ENCODE measurements around the gene USP3. TPM values are rescaled to one million over a fixed set of nuclear protein-coding genes. Genes with fewer than 3 reads are reported as not detected.
A peak's percentile ranks its signal among the peaks of the same experiment; 100 is the strongest.

The USP3 gene
- total and polyA plus RNA-seq, 9 of the 15 experiments (the other 6 are each of a cell fraction or from before 2014, with no cell fraction given), result 17.3 to 54.3 (median 34.8) TPM

DNA sequence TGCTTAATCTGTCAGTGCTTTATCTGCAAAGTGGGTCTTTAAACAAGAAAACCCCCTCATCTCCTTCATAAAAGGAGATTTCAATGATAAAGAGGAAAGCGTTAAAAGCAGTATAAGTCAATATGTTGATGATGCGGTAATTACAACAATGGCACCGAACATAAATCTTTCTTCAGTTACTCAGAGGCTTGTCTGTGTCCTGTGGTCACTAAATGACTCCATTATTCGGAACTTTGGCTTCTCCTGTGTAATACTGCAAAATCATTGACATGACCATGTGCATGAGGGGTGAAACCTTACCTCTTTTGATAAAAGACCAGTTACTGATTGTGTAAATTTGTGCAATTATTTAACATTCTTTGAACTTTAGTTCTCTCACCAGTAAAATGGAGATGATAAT lies 4.8 kb upstream of the USP3 start (continued):
- TF ChIP-seq, protein P1, sequence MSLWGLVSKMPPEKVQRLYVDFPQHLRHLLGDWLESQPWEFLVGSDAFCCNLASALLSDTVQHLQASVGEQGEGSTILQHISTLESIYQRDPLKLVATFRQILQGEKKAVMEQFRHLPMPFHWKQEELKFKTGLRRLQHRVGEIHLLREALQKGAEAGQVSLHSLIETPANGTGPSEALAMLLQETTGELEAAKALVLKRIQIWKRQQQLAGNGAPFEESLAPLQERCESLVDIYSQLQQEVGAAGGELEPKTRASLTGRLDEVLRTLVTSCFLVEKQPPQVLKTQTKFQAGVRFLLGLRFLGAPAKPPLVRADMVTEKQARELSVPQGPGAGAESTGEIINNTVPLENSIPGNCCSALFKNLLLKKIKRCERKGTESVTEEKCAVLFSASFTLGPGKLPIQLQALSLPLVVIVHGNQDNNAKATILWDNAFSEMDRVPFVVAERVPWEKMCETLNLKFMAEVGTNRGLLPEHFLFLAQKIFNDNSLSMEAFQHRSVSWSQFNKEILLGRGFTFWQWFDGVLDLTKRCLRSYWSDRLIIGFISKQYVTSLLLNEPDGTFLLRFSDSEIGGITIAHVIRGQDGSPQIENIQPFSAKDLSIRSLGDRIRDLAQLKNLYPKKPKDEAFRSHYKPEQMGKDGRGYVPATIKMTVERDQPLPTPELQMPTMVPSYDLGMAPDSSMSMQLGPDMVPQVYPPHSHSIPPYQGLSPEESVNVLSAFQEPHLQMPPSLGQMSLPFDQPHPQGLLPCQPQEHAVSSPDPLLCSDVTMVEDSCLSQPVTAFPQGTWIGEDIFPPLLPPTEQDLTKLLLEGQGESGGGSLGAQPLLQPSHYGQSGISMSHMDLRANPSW (CRISPR knock-in tag; IDR thresholded peaks at IDR 0.05), result no peak

DNA sequence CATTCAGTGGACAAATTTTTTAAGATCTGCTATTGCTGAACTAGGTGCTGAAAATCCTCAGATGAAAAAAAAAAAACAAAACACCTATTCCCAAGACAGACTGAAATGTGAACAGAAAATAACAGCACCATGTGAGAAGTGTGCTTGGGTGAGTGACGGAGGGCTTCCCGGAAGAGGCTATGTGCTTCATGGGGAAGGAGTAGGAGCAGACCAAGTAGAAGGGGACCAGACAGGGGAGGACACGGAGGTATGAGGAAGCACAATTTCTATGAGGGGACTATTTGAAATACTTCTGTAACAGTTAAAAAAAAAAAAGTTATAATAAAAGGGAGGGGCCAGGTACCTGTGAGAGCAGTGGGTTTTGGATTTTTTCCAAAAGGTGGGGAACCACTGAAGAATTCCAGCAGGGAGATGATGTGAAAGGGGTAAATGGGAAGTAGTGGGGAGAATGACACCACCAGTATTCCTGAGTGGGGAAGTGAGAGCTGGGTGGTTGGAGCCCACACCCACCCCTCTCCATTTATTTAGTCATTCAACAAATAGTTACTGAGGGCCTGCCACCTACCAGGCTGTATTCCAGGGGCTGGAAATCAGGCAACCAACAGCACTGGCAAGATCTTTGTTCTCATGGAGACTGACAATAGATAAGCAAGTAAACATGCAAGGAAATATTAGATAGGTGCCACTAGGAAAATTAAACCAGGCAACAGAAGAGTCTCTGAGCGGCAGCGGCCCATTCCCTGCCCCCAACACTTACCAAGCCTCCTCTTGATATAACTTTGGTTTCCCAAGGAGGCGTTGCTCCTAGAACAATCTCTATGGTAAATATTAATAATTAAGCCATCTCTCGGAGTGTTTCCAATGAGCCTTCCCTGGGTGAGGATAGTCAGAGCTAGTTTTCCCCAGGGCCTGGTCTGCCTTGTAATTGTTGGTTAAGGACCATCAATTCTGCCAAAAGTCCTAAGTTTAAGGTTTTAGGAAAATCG lies 3.8 kb upstream of the USP3 start:
- H4K20me1 ChIP-seq (replicated peaks; ENCODE audit: control insufficient read depth, insufficient read depth, low read length), result 0 out of 2 replicates have a peak, but pooled peaks cover under 1% of the 10 kb centered on the region
- peaks cover 12% of the 10 kb centered on the region for H3K79me2 ChIP-seq (ENCODE audit: control insufficient read depth, insufficient read depth, low read length)
- DNase-seq (ENCODE audit: extremely low read depth in 1 of 4, low spot score in 3 of 4) (no peak), ATAC-seq (no peak), FAIRE-seq (no peak)
- H3K4me3 ChIP-seq, result no peak overlapping the region
- H3K9me1 ChIP-seq (ENCODE audit: control insufficient read depth, insufficient read depth, low read length), result peaks cover 4% of the 10 kb centered on the region
- H3K36me3 ChIP-seq (ENCODE audit: control insufficient read depth, insufficient read depth, low read length), result no peaks in the 10 kb centered on the region
- in situ Hi-C loops (cut with MboI) (no loop called here), intact Hi-C loops (cut with micrococcal nuclease) (no loop called here)
- POLR2A ChIA-PET, result no interaction called here
- H3K9ac ChIP-seq (ENCODE audit: insufficient read depth in 1 of 2, low read depth in 2 of 2, low read length in 2 of 2), result no peak overlapping the region
- H3K4me2 ChIP-seq (ENCODE audit: insufficient read depth, low read length), result no peak overlapping the region
- CTCF ChIA-PET (ENCODE audit: low intra/inter-chr PET ratio), result no interaction called here
- no TSS peak for BruUV-seq (replicated peaks)
- H2AFZ ChIP-seq (ENCODE audit: low read depth, low read length), result no peak overlapping the region
- H3K4me1 ChIP-seq (replicated peaks in 1 of 2; ENCODE audit: control insufficient read depth in 2 of 2, insufficient read depth in 2 of 2, low read length in 2 of 2), result peaks cover 21 to 23% of the 10 kb centered on the region in 2 experiments
- WGBS (ENCODE audit: insufficient coverage, low coverage, missing lambda C conversion rate), result 80% methylated on average over 8 of the region's 8 CpGs
- no peaks in the 10 kb centered on the region for H3K9me3 ChIP-seq (replicated peaks; ENCODE audit: control insufficient read depth, insufficient read depth, low read depth, low read length)
- H3K27ac ChIP-seq (ENCODE audit: extremely low read depth, low read depth, low read length), result no peak overlapping the region
- no peaks in the 10 kb centered on the region for H3K27me3 ChIP-seq (ENCODE audit: control insufficient read depth in 2 of 2, insufficient read depth in 2 of 2, low read length in 2 of 2)
- TF ChIP-seq, protein P2, sequence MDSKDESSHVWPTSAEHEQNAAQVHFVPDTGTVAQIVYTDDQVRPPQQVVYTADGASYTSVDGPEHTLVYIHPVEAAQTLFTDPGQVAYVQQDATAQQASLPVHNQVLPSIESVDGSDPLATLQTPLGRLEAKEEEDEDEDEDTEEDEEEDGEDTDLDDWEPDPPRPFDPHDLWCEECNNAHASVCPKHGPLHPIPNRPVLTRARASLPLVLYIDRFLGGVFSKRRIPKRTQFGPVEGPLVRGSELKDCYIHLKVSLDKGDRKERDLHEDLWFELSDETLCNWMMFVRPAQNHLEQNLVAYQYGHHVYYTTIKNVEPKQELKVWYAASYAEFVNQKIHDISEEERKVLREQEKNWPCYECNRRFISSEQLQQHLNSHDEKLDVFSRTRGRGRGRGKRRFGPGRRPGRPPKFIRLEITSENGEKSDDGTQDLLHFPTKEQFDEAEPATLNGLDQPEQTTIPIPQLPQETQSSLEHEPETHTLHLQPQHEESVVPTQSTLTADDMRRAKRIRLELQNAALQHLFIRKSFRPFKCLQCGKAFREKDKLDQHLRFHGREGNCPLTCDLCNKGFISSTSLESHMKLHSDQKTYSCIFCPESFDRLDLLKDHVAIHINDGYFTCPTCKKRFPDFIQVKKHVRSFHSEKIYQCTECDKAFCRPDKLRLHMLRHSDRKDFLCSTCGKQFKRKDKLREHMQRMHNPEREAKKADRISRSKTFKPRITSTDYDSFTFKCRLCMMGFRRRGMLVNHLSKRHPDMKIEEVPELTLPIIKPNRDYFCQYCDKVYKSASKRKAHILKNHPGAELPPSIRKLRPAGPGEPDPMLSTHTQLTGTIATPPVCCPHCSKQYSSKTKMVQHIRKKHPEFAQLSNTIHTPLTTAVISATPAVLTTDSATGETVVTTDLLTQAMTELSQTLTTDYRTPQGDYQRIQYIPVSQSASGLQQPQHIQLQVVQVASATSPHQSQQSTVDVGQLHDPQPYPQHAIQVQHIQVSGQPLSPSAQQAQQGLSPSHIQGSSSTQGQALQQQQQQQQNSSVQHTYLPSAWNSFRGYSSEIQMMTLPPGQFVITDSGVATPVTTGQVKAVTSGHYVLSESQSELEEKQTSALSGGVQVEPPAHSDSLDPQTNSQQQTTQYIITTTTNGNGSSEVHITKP (IDR thresholded peaks at IDR 0.05; ENCODE audit: partially characterized antibody), result peak; percentile 81
- TF ChIP-seq ZNF436 (CRISPR knock-in tag; IDR thresholded peaks at IDR 0.05), result peak; percentile 61; the same call in 1 of the 2 replicates
- no peak for TF ChIP-seq NFXL1 (CRISPR knock-in tag; IDR thresholded peaks at IDR 0.05)
- no peak for TF ChIP-seq ZBTB1 (CRISPR knock-in tag; IDR thresholded peaks at IDR 0.05; ENCODE audit: borderline replicate concordance, low read depth)
- no peak for TF ChIP-seq CHD1 (IDR thresholded peaks at IDR 0.05; ENCODE audit: low read length)
- TF ChIP-seq, protein P3, sequence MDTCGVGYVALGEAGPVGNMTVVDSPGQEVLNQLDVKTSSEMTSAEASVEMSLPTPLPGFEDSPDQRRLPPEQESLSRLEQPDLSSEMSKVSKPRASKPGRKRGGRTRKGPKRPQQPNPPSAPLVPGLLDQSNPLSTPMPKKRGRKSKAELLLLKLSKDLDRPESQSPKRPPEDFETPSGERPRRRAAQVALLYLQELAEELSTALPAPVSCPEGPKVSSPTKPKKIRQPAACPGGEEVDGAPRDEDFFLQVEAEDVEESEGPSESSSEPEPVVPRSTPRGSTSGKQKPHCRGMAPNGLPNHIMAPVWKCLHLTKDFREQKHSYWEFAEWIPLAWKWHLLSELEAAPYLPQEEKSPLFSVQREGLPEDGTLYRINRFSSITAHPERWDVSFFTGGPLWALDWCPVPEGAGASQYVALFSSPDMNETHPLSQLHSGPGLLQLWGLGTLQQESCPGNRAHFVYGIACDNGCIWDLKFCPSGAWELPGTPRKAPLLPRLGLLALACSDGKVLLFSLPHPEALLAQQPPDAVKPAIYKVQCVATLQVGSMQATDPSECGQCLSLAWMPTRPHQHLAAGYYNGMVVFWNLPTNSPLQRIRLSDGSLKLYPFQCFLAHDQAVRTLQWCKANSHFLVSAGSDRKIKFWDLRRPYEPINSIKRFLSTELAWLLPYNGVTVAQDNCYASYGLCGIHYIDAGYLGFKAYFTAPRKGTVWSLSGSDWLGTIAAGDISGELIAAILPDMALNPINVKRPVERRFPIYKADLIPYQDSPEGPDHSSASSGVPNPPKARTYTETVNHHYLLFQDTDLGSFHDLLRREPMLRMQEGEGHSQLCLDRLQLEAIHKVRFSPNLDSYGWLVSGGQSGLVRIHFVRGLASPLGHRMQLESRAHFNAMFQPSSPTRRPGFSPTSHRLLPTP (IDR thresholded peaks at IDR 0.05; ENCODE audit: borderline replicate concordance, extremely low read depth, insufficient read length), result no peak

All from K562 (cell line).